ENCODE results near the gene PITPNM1. TPM values are rescaled to one million over a fixed set of nuclear protein-coding genes. Genes with fewer than 3 reads are reported as not detected.

PITPNM1 gene
- total and polyA plus RNA-seq, 2 donors (not counting 1 experiment from before 2014, with no cell fraction given), result 4.7 to 10.2 TPM

DNA sequence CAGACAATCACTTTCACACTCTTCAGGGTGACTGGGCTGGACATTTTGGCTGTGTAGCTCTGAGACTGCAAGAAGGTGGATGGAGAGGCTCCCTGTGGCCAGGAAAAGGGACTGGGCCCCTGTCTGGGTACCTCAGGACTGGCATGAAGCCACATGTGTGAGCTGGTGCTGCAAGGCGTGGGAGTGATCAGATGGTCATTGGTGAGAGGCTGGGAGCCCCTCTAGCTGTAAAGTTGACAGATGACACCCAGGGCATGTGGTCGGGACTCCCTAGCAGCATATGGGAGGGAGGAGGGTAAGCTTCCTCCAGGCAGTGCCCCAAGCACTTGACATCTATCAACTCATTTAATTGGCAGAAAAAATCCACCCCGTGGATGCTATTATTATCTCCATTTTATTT, 37.0 kb upstream of the PITPNM1 start:
- Histone ChIP-seq H3K27ac (ENCODE audit: insufficient read depth, low read length) (no peak overlapping the region), H3K4me1 (ENCODE audit: control insufficient read depth, extremely low read depth, insufficient read depth, low read length) (no peaks in the 10 kb centered on the region), H4K20me1 (ENCODE audit: control insufficient read depth, extremely low read depth, insufficient read depth, low read length) (no peaks in the 10 kb centered on the region), H3K4me3 (replicated peaks in 1 of 4; ENCODE audit: control extremely low read depth in 1 of 4, insufficient read depth in 1 of 4, low read depth in 3 of 4, low read length in 4 of 4) (no peak overlapping the region), H3K4me2 (ENCODE audit: extremely low read depth, insufficient read depth, low read length) (no peak overlapping the region), H3K36me3 (ENCODE audit: control insufficient read depth, insufficient read depth, low read length) (no peaks in the 10 kb centered on the region), H3K79me2 (ENCODE audit: control insufficient read depth, insufficient read depth, low read length) (no peaks in the 10 kb centered on the region), H3K9me3 (ENCODE audit: control insufficient read depth, insufficient read depth, low read depth, low read length) (no peaks in the 10 kb centered on the region), H3K27me3 (ENCODE audit: control insufficient read depth, insufficient read depth, low read length) (peaks cover 5% of the 10 kb centered on the region), H2AFZ (ENCODE audit: low read length) (no peak overlapping the region), H3K9ac (ENCODE audit: insufficient read depth, low read length) (no peak overlapping the region)
- TF ChIP-seq, protein P1, sequence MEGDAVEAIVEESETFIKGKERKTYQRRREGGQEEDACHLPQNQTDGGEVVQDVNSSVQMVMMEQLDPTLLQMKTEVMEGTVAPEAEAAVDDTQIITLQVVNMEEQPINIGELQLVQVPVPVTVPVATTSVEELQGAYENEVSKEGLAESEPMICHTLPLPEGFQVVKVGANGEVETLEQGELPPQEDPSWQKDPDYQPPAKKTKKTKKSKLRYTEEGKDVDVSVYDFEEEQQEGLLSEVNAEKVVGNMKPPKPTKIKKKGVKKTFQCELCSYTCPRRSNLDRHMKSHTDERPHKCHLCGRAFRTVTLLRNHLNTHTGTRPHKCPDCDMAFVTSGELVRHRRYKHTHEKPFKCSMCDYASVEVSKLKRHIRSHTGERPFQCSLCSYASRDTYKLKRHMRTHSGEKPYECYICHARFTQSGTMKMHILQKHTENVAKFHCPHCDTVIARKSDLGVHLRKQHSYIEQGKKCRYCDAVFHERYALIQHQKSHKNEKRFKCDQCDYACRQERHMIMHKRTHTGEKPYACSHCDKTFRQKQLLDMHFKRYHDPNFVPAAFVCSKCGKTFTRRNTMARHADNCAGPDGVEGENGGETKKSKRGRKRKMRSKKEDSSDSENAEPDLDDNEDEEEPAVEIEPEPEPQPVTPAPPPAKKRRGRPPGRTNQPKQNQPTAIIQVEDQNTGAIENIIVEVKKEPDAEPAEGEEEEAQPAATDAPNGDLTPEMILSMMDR (conservative IDR thresholded peaks at IDR 0.05 in 1 of 2, IDR thresholded peaks at IDR 0.05 in 1 of 2; ENCODE audit: low read depth in 1 of 2, low read length in 2 of 2), result no peak
- TF ChIP-seq EZH2 (IDR thresholded peaks at IDR 0.05; ENCODE audit: low read length, missing control alignments), result no peak
- DNase-seq (ENCODE audit: low read depth in 2 of 2), result no peak

DNA sequence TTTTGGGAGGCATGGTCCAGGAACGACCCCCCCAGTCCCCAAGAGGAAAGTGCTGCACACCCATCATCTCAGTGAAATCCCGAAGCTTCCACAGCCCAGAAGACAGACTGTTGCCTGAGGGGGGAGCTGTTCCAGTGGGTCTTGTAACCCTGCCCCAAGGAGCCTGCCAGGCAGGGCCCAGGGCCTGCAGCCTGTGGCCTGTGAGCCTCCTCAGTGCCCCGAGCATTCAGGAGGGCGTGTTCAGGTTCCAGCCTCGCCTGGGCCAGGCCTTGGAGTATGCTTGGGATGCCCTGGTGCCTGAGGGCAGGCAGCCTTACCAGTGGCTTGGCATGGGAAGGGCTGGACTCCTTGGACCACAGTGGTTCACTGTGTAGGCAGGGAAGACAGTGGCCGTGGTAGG, 36.0 kb upstream of the PITPNM1 start:
- Histone ChIP-seq H3K36me3 (ENCODE audit: control insufficient read depth, insufficient read depth, low read length) (no peaks in the 10 kb centered on the region), H4K20me1 (ENCODE audit: control insufficient read depth, extremely low read depth, insufficient read depth, low read length) (no peaks in the 10 kb centered on the region)
- no peak for DNase-seq (ENCODE audit: low read depth in 2 of 2)

DNA sequence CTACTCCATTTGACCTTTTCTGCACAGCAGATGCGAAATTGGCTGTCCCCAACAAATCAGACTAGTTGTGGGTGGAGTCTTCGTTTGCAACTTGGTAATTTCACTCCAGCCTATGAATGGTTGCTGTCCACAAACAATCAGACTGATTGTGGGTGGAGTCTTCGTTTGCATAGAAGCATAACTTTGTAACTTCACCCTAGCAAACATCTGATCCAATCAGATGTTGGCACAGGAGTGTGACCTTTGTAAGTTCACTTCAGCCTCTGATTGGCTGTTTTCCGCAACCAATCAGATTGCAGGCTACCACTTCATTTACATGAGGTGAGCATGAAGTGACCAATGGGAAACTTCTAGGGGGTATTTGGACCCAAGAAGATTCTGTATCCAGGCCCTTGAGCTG, 34.4 kb upstream of the PITPNM1 start:
- Histone ChIP-seq H4K20me1 (ENCODE audit: control insufficient read depth, extremely low read depth, insufficient read depth, low read length) (no peaks in the 10 kb centered on the region), H3K4me3 (replicated peaks in 1 of 4; ENCODE audit: control extremely low read depth in 1 of 4, insufficient read depth in 1 of 4, low read depth in 3 of 4, low read length in 4 of 4) (no peak overlapping the region), H2AFZ (ENCODE audit: low read length) (no peak overlapping the region), H3K9me3 (ENCODE audit: control insufficient read depth, insufficient read depth, low read depth, low read length) (no peaks in the 10 kb centered on the region), H3K79me2 (ENCODE audit: control insufficient read depth, insufficient read depth, low read length) (no peaks in the 10 kb centered on the region), H3K4me1 (ENCODE audit: control insufficient read depth, extremely low read depth, insufficient read depth, low read length) (no peaks in the 10 kb centered on the region), H3K27ac (ENCODE audit: insufficient read depth, low read length) (no peak overlapping the region), H3K36me3 (ENCODE audit: control insufficient read depth, insufficient read depth, low read length) (no peaks in the 10 kb centered on the region), H3K27me3 (ENCODE audit: control insufficient read depth, insufficient read depth, low read length) (no peaks in the 10 kb centered on the region), H3K9ac (ENCODE audit: insufficient read depth, low read length) (no peak overlapping the region), H3K4me2 (ENCODE audit: extremely low read depth, insufficient read depth, low read length) (no peak overlapping the region)
- no peak for DNase-seq (ENCODE audit: low read depth in 2 of 2)
- no peak for TF ChIP-seq EZH2 (IDR thresholded peaks at IDR 0.05; ENCODE audit: low read length, missing control alignments)
- TF ChIP-seq, protein P1 (conservative IDR thresholded peaks at IDR 0.05 in 1 of 2, IDR thresholded peaks at IDR 0.05 in 1 of 2; ENCODE audit: low read depth in 1 of 2, low read length in 2 of 2), result no peak

More for the DNA sequence above, 36.0 kb upstream of the PITPNM1 start:
- Histone ChIP-seq H3K4me3 (replicated peaks in 1 of 4; ENCODE audit: control extremely low read depth in 1 of 4, insufficient read depth in 1 of 4, low read depth in 3 of 4, low read length in 4 of 4) (no peak overlapping the region), H3K4me1 (ENCODE audit: control insufficient read depth, extremely low read depth, insufficient read depth, low read length) (no peaks in the 10 kb centered on the region), H3K9me3 (ENCODE audit: control insufficient read depth, insufficient read depth, low read depth, low read length) (no peaks in the 10 kb centered on the region), H3K27ac (ENCODE audit: insufficient read depth, low read length) (no peak overlapping the region), H3K27me3 (ENCODE audit: control insufficient read depth, insufficient read depth, low read length) (no peaks in the 10 kb centered on the region), H3K9ac (ENCODE audit: insufficient read depth, low read length) (no peak overlapping the region), H3K79me2 (ENCODE audit: control insufficient read depth, insufficient read depth, low read length) (no peaks in the 10 kb centered on the region), H2AFZ (ENCODE audit: low read length) (no peak overlapping the region), H3K4me2 (ENCODE audit: extremely low read depth, insufficient read depth, low read length) (no peak overlapping the region)
- TF ChIP-seq, protein P1 (conservative IDR thresholded peaks at IDR 0.05 in 1 of 2, IDR thresholded peaks at IDR 0.05 in 1 of 2; ENCODE audit: low read depth in 1 of 2, low read length in 2 of 2), result no peak
- no peak for TF ChIP-seq EZH2 (IDR thresholded peaks at IDR 0.05; ENCODE audit: low read length, missing control alignments)

Data from fibroblast of lung (primary cell).